Measurements from ENCODE around the gene SEC61A1. TPM values are rescaled to one million over a fixed set of nuclear protein-coding genes. Genes with fewer than 3 reads are reported as not detected.

The SEC61A1 gene
- total RNA-seq, 1 experiment from 2014 or later, result 182 TPM

DNA sequence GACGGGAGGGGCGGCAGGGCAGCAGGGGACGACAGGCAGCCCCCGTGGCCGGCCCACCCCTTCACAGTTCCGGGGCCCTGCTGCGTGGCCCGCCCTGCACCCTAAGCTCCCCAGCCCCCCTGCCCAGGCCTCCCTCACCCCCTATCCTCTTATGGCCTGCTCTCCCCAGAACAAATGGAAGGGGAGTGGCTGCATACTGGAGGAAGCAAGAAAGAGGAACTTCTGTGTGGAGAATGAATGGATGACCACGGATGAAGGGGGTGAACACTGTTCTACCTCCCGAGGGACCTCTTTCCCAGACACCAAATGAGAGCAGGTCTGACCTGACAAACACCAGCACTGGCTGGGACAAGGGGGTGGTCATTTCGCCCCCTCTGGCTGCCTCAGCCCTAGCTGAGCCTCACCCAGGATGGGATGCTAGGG lies 25.0 kb downstream of the SEC61A1 start:
- no peak for ATAC-seq
- H3K79me2 ChIP-seq (ENCODE audit: low read length), result no peaks in the 10 kb centered on the region
- POLR2A ChIA-PET (ENCODE audit: unreplicated experiment), result no interaction called here

DNA sequence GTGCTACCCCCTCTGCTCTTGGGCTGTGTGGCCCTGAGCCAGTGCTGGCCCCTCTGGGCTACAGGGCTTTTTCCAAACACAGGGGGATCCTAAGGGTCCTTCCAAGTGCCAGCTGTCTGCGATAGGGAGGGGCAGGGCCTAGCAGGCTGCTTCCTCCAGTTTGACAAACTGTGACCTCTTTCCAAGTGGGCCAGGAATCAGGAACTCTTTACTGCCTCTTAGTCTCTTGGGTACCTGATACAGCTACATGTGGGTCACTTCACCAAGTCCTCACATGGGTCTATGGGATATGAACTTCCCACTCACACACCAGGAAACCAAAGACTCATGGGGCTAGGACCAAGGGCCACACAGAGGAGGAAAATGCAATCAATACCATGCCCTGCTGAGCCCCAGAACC lies 25.4 kb downstream of the SEC61A1 start:
- Histone ChIP-seq H3K4me1 (ENCODE audit: insufficient read depth, low read length) (peaks cover 26% of the 10 kb centered on the region), H3K9me2 (replicated peaks; ENCODE audit: low read length) (no peaks in the 10 kb centered on the region), H4K20me1 (ENCODE audit: low read length) (peaks cover 7% of the 10 kb centered on the region; the same call in 1 of the 2 replicates), H3K79me2 (ENCODE audit: low read length) (no peaks in the 10 kb centered on the region), H3K4me3 (ENCODE audit: low read length) (no peak overlapping the region), H3K4me2 (ENCODE audit: low read length) (no peak overlapping the region), H2AFZ (ENCODE audit: low read length) (no peak overlapping the region), H3F3A (ENCODE audit: low read length, unreplicated experiment) (peaks cover 8% of the 10 kb centered on the region), H3K9ac (ENCODE audit: low read length) (no peak overlapping the region), H3K27me3 (ENCODE audit: low read length) (no peaks in the 10 kb centered on the region), H3K36me3 (ENCODE audit: low read depth, low read length) (peaks cover 8% of the 10 kb centered on the region; the same call in 1 of the 2 replicates), H3K27ac (ENCODE audit: low read length) (no peak overlapping the region), H3K9me3 (ENCODE audit: low read length) (no peaks in the 10 kb centered on the region)
- no TSS peak for BruUV-seq (replicated peaks)
- POLR2A ChIA-PET (ENCODE audit: unreplicated experiment), result no interaction called here
- DNase-seq, result no peak
- TF ChIP-seq EZH2 (IDR thresholded peaks at IDR 0.05; ENCODE audit: low read length, unreplicated experiment) (no peak), EZH2phosphoT487 (IDR thresholded peaks at IDR 0.05; ENCODE audit: borderline replicate concordance, low read length) (no peak)
- intact Hi-C loops (cut with micrococcal nuclease), result loop anchor here (10.0 kb wide), 1 partner anchor 57 kb away; no protein-coding TSS in a partner anchor
- CTCF ChIA-PET, result no interaction called here
- no peak for ATAC-seq

More for the DNA sequence above, 25.0 kb downstream of the SEC61A1 start:
- H3F3A ChIP-seq (ENCODE audit: low read length, unreplicated experiment), result peaks cover 8% of the 10 kb centered on the region
- H3K4me3 ChIP-seq (ENCODE audit: low read length), result no peak overlapping the region
- BruUV-seq (replicated peaks), result no TSS peak
- no peaks in the 10 kb centered on the region for H3K9me3 ChIP-seq (ENCODE audit: low read length)
- peaks cover 26% of the 10 kb centered on the region for H3K4me1 ChIP-seq (ENCODE audit: insufficient read depth, low read length)
- DNase-seq, result no peak
- no peak overlapping the region for H3K4me2 ChIP-seq (ENCODE audit: low read length)
- TF ChIP-seq EZH2phosphoT487 (IDR thresholded peaks at IDR 0.05; ENCODE audit: borderline replicate concordance, low read length) (no peak), EZH2 (IDR thresholded peaks at IDR 0.05; ENCODE audit: low read length, unreplicated experiment) (no peak)
- TF ChIP-seq, protein P1, sequence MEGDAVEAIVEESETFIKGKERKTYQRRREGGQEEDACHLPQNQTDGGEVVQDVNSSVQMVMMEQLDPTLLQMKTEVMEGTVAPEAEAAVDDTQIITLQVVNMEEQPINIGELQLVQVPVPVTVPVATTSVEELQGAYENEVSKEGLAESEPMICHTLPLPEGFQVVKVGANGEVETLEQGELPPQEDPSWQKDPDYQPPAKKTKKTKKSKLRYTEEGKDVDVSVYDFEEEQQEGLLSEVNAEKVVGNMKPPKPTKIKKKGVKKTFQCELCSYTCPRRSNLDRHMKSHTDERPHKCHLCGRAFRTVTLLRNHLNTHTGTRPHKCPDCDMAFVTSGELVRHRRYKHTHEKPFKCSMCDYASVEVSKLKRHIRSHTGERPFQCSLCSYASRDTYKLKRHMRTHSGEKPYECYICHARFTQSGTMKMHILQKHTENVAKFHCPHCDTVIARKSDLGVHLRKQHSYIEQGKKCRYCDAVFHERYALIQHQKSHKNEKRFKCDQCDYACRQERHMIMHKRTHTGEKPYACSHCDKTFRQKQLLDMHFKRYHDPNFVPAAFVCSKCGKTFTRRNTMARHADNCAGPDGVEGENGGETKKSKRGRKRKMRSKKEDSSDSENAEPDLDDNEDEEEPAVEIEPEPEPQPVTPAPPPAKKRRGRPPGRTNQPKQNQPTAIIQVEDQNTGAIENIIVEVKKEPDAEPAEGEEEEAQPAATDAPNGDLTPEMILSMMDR (conservative IDR thresholded peaks at IDR 0.05; ENCODE audit: low read depth, low read length), result no peak
- no peaks in the 10 kb centered on the region for H3K9me2 ChIP-seq (replicated peaks; ENCODE audit: low read length)
- no peak overlapping the region for H3K27ac ChIP-seq (ENCODE audit: low read length)
- CTCF ChIA-PET, result no interaction called here
- H2AFZ ChIP-seq (ENCODE audit: low read length), result no peak overlapping the region
- intact Hi-C loops (cut with micrococcal nuclease), result loop anchor here (10.0 kb wide), 1 partner anchor 58 kb away; no protein-coding TSS in a partner anchor
- H3K27me3 ChIP-seq (ENCODE audit: low read length), result no peaks in the 10 kb centered on the region
- no peak overlapping the region for H3K9ac ChIP-seq (ENCODE audit: low read length)
- peaks cover 10% of the 10 kb centered on the region; the same call in 1 of the 2 replicates for H3K36me3 ChIP-seq (ENCODE audit: low read depth, low read length)
- peaks cover 7% of the 10 kb centered on the region; the same call in 1 of the 2 replicates for H4K20me1 ChIP-seq (ENCODE audit: low read length)

DNA sequence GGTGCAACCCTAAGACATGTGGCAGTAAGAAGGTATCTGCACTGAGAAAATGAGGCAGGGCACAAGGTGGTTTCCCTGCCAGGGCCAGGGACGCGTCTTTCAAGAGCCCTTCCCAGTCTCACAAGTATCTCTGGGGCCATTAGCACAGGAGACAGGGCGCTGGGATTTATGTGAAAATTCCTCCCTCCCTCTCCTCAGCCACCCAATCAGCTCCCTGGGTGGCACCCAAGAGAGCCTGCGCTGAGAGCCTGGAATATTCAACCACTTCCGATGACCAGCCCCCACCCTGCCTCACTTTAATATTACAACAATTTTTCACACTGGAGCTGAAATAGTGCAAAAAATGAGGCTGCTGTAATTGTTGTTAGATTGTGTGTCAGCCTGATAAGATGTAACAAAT lies 26.1 kb downstream of the SEC61A1 start:
- Histone ChIP-seq H3F3A (ENCODE audit: low read length, unreplicated experiment) (peaks cover 6% of the 10 kb centered on the region), H3K4me2 (ENCODE audit: low read length) (no peak overlapping the region), H3K4me1 (ENCODE audit: insufficient read depth, low read length) (peaks cover 23% of the 10 kb centered on the region), H3K4me3 (ENCODE audit: low read length) (no peak overlapping the region), H4K20me1 (ENCODE audit: low read length) (peaks cover 4% of the 10 kb centered on the region; the same call in 1 of the 2 replicates), H3K36me3 (ENCODE audit: low read depth, low read length) (peaks cover 8% of the 10 kb centered on the region; the same call in 1 of the 2 replicates), H3K79me2 (ENCODE audit: low read length) (no peaks in the 10 kb centered on the region), H3K9me3 (ENCODE audit: low read length) (no peaks in the 10 kb centered on the region), H3K27ac (ENCODE audit: low read length) (no peak overlapping the region), H3K9ac (ENCODE audit: low read length) (no peak overlapping the region), H2AFZ (ENCODE audit: low read length) (no peak overlapping the region), H3K27me3 (ENCODE audit: low read length) (no peaks in the 10 kb centered on the region), H3K9me2 (replicated peaks; ENCODE audit: low read length) (no peaks in the 10 kb centered on the region)
- intact Hi-C loops (cut with micrococcal nuclease), result loop anchor here (10.0 kb wide), 1 partner anchor 56 kb away; no protein-coding TSS in a partner anchor
- CTCF ChIA-PET, result no interaction called here
- POLR2A ChIA-PET (ENCODE audit: unreplicated experiment), result no interaction called here
- no TSS peak for BruUV-seq (replicated peaks)
- no peak for ATAC-seq
- TF ChIP-seq, protein P1 (conservative IDR thresholded peaks at IDR 0.05; ENCODE audit: low read depth, low read length), result no peak
- no peak for TF ChIP-seq EZH2 (IDR thresholded peaks at IDR 0.05; ENCODE audit: low read length, unreplicated experiment)
- TF ChIP-seq EZH2phosphoT487 (IDR thresholded peaks at IDR 0.05; ENCODE audit: borderline replicate concordance, low read length), result no peak
- DNase-seq, result no peak
